B cell (primary cell): Measurements from ENCODE around the gene IKZF1.

Experiments used
- CTCF ChIP-seq: fragments of 200-600 bp; IDR thresholded peaks from one replicate; pipeline ENCODE4 v1.8.0; 2022; ENCODE audit warnings: antibody characterized with exemption, mild to moderate bottlenecking
- EZH2 ChIP-seq: IDR thresholded peaks from 2 replicates; pipeline ENCODE4 v1.6.1; 2012; ENCODE audit warnings: borderline replicate concordance, low read depth, mild to moderate bottlenecking, moderate library complexity, low read length; ENCODE audit not compliant: insufficient read depth, poor library complexity, severe bottlenecking

- no peak for TF ChIP-seq CTCF
- TF ChIP-seq EZH2: no peak
Measured at GRCh38 chr7:50346545-50347497, 42.3 kb downstream of the IKZF1 start.
